A549 (cell line): ENCODE results near the gene TMED8. TPM values are rescaled to one million over a fixed set of nuclear protein-coding genes. Genes with fewer than 3 reads are reported as not detected.

Experiments
- EP300 ChIP-seq, 2 experiments: fragments of >200 bp; sonication (Bioruptor Twin); formaldehyde crosslinking; IDR thresholded peaks; 2 replicates in 1 of 2; 3 replicates in 1 of 2; pipeline ENCODE4 v1.6.1; 2016 to 2017
- HOXA7 ChIP-seq: fragments of 250-450 bp; sonication (Bioruptor Pico); IDR thresholded peaks from 2 replicates; pipeline ENCODE4 v1.5.0; 2020; ENCODE audit warnings: mild to moderate bottlenecking, moderate library complexity
- MYC ChIP-seq: IDR thresholded peaks from 2 replicates; pipeline ENCODE4 v1.6.1; 2012; ENCODE audit warnings: mild to moderate bottlenecking, inconsistent platforms, low read length, improper control_type of control experiment, borderline replicate concordance
- SMC3 ChIP-seq: fragments of >200 bp; sonication (Bioruptor Twin); formaldehyde crosslinking; IDR thresholded peaks from 3 replicates; pipeline ENCODE4 v1.6.1; 2018; ENCODE audit warnings: inconsistent platforms
- TP53 ChIP-seq: fragments of 250-450 bp; sonication (Bioruptor Pico); IDR thresholded peaks from 2 replicates; pipeline ENCODE4 v1.5.0; 2021; ENCODE audit warnings: mild to moderate bottlenecking, moderate library complexity
- polyA plus RNA-seq, 4 experiments: library from polyadenylated mRNA; depleted of rRNA in 3 of 4; stranded (reverse); fragments of >200 nt; fragmentation: RNase III in 1 of 4; extraction: RNeasy Plus Mini Kit Qiagen cat#74134 plus additional on column Dnase treatment in 1 of 4; gene quantifications; 2 replicates in 3 of 4; 3 replicates in 1 of 4; pipeline ENCODE4 v1.2.3, GENCODE V29; 2011 to 2017

Gene TMED8
- polyA plus RNA-seq, 2 of the 4 experiments (the other 2 are of a cell fraction), result 8.8 to 13.9 TPM

DNA sequence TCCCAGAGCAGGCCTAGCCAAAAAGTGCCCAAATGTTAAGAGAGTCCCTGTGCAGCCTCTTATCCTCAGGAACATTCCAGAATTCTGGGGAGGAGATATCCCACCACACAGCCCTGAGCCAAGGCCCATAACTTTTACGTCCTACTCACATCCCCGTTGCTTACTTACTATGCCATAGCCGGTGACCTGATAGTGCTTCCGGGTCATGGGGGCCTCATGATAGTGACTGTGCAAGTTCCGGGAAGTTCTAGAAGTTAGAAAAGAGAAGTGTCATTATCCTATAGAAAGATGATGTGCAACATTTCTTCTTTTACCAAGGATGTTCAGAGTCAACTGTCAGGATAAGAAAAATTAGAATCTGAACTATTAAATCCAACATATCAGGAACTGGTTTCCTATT, 90.3 kb downstream of the TMED8 start (continued):
- TF ChIP-seq EP300 (IDR thresholded peaks at IDR 0.05) (no peak), HOXA7 (CRISPR knock-in tag) (no peak), SMC3 (no peak), MYC (no peak), TP53 (CRISPR knock-in tag) (no peak)

Other genes starting within 250 kb of the TMED8 start
- 0.04 and 0.11 TPM in 2 replicates for gene ZDHHC22, start 235.3 kb downstream of the TMED8 start, polyA plus RNA-seq (2011; rRNA removed)
- 0.16 to 0.28 TPM (median 0.23 TPM) in 3 replicates for gene ZDHHC22, start 235.3 kb downstream of the TMED8 start, polyA plus RNA-seq (2017; fragmentation: RNase III; extraction: RNeasy Plus Mini Kit Qiagen cat#74134 plus additional on column Dnase treatment)
- 0.57 and 0.86 TPM in 2 replicates for gene TMEM63C, start 195.3 kb downstream of the TMED8 start, polyA plus RNA-seq (2011; rRNA removed)
- 0.43 to 0.91 TPM (median 0.73 TPM) in 3 replicates for gene TMEM63C, start 195.3 kb downstream of the TMED8 start, polyA plus RNA-seq (2017; fragmentation: RNase III; extraction: RNeasy Plus Mini Kit Qiagen cat#74134 plus additional on column Dnase treatment)
- not detected in 2 replicates for gene NGB, start 105.9 kb downstream of the TMED8 start, polyA plus RNA-seq (2011; rRNA removed)
- not detected in 3 replicates for gene NGB, start 105.9 kb downstream of the TMED8 start, polyA plus RNA-seq (2017; fragmentation: RNase III; extraction: RNeasy Plus Mini Kit Qiagen cat#74134 plus additional on column Dnase treatment)
- 35.0 and 38.7 TPM in 2 replicates for gene POMT2, start 56.2 kb downstream of the TMED8 start, polyA plus RNA-seq (2011; rRNA removed)
- 25.9 to 29.0 TPM (median 27.1 TPM) in 3 replicates for gene POMT2, start 56.2 kb downstream of the TMED8 start, polyA plus RNA-seq (2017; fragmentation: RNase III; extraction: RNeasy Plus Mini Kit Qiagen cat#74134 plus additional on column Dnase treatment)
- gene GSTZ1, start 56.1 kb downstream of the TMED8 start, polyA plus RNA-seq (2011; rRNA removed), result 24.3 and 29.3 TPM in 2 replicates
- gene GSTZ1, start 56.1 kb downstream of the TMED8 start, polyA plus RNA-seq (2017; fragmentation: RNase III; extraction: RNeasy Plus Mini Kit Qiagen cat#74134 plus additional on column Dnase treatment), result 29.7 to 33.6 TPM (median 30.1 TPM) in 3 replicates
- gene SAMD15, start 285 bp upstream of the TMED8 start, polyA plus RNA-seq (2011; rRNA removed), result 2.0 and 2.7 TPM in 2 replicates
- gene SAMD15, start 285 bp upstream of the TMED8 start, polyA plus RNA-seq (2017; fragmentation: RNase III; extraction: RNeasy Plus Mini Kit Qiagen cat#74134 plus additional on column Dnase treatment), result 2.1 to 2.5 TPM (median 2.2 TPM) in 3 replicates
- gene NOXRED1, start 46.4 kb upstream of the TMED8 start, polyA plus RNA-seq (2011; rRNA removed), result 0.34 and 0.45 TPM in 2 replicates
- 0.16 to 0.22 TPM (median 0.18 TPM) in 3 replicates for gene NOXRED1, start 46.4 kb upstream of the TMED8 start, polyA plus RNA-seq (2017; fragmentation: RNase III; extraction: RNeasy Plus Mini Kit Qiagen cat#74134 plus additional on column Dnase treatment)
- 35.8 and 38.0 TPM in 2 replicates for gene VIPAS39, start 80.5 kb upstream of the TMED8 start, polyA plus RNA-seq (2011; rRNA removed)
- 14.9 to 15.3 TPM (median 14.9 TPM) in 3 replicates for gene VIPAS39, start 80.5 kb upstream of the TMED8 start, polyA plus RNA-seq (2017; fragmentation: RNase III; extraction: RNeasy Plus Mini Kit Qiagen cat#74134 plus additional on column Dnase treatment)
- gene AHSA1, start 81.0 kb upstream of the TMED8 start, polyA plus RNA-seq (2011; rRNA removed), result 289 and 299 TPM in 2 replicates
- gene AHSA1, start 81.0 kb upstream of the TMED8 start, polyA plus RNA-seq (2017; fragmentation: RNase III; extraction: RNeasy Plus Mini Kit Qiagen cat#74134 plus additional on column Dnase treatment), result 307 to 334 TPM (median 308 TPM) in 3 replicates
- gene ISM2, start 121.7 kb upstream of the TMED8 start, polyA plus RNA-seq (2011; rRNA removed), result 0.10 and 0.11 TPM in 2 replicates
- gene ISM2, start 121.7 kb upstream of the TMED8 start, polyA plus RNA-seq (2017; fragmentation: RNase III; extraction: RNeasy Plus Mini Kit Qiagen cat#74134 plus additional on column Dnase treatment), result 0.21 to 0.31 TPM (median 0.22 TPM) in 3 replicates
- 29.9 and 30.9 TPM in 2 replicates for gene SPTLC2, start 239.5 kb upstream of the TMED8 start, polyA plus RNA-seq (2011; rRNA removed)
- 16.3 to 17.6 TPM (median 17.2 TPM) in 3 replicates for gene SPTLC2, start 239.5 kb upstream of the TMED8 start, polyA plus RNA-seq (2017; fragmentation: RNase III; extraction: RNeasy Plus Mini Kit Qiagen cat#74134 plus additional on column Dnase treatment)